NCI-H2107 treated with DMSO at 0.1 percent for 48 hours (cell line): ENCODE data around the gene SLC17A3.

Source experiments
- DNase-seq: peaks from one replicate; lab custom pipeline; 2025; ENCODE audit not compliant: unreplicated experiment; lab: John Stamatoyannopoulos, UW

The SLC17A3 gene

GRCh38 chr6:25889877-25890853 lies 16.1 kb upstream of the SLC17A3 start:
- DNase-seq, result peak; percentile 18

DNA sequence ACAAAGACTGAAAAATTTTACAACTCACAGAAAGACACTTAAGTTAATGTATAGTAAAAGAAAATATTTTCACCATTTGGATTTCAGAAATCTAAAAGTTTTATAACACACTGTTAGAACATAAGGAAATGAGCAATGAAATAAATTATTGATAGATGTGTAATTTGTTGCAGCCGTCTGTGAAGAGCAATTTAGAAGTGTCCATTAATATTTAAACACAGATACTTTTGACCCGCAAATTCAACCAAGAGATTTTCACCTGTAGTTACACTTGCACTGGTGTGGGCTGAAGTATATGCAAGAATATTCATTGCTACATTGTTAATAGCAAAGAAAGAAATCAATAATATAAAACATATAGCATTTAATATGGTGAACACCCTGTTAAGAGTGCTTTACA lies 14.6 kb upstream of the SLC17A3 start:
- DNase-seq, result no peak

- no peak for DNase-seq
These were observed 12.0 kb upstream of the SLC17A3 start for GRCh38 chr6:25886066-25886465.

GRCh38 chr6:25883991-25884390 lies 9.9 kb upstream of the SLC17A3 start:
- no peak for DNase-seq

DNA sequence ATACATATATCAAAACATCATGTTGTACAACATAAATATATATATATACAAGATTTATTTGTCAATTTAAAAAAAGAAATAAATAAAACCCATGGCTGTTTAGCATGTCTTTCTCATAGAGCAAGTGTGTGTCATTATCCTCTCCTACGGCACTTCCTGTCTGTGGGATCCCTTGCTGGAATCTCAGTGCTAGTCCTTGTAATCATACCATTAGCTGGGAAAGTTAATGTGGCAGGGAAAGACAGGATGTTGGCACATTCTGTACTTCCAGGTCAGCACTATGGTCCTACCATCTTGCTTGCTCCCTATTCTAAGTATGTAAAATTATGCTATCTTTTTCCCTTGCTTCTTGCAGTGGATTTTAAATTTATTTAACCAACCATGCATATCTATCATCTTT lies 9.5 kb upstream of the SLC17A3 start:
- no peak for DNase-seq

DNA sequence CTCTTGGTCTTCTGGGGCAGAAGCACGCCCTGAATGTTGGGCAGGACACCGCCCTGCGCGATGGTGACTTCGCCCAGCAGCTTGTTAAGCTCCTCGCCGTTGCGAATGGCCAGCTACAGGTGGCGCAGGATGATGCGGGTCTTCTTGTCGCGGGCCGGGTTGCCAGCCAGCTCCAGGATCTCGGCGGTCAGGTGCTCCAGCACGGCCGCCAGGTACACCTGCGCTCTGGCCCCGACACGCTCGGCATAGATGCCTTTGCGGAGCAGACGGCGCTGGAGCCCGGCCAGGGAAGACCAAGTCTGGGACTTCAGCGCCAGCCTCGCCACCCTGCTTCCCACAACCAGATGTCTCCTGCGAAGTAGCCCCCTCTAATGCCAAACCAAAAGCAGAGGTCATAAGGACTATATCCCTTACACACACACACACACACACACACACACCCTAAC lies 8.0 kb upstream of the SLC17A3 start:
- no peak for DNase-seq

DNA sequence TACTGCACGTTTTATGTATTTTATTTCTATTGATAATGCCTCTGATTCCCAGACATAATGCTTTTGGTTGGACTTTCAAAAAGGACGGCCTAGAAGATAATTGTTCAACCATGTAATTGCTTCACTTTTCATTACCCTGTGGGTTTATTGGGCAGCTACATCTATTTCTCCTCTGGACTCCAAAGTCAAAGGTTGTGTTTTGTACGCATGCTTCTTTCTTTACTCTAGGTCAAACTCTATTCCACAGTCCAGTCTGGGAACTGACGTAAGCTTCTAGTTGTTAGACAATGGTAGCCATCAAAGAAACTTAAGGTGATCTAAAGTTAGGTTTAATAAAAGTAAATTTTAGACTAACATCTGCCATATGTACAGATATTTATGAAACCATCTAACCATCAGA lies 6.6 kb upstream of the SLC17A3 start:
- DNase-seq, result no peak

DNA sequence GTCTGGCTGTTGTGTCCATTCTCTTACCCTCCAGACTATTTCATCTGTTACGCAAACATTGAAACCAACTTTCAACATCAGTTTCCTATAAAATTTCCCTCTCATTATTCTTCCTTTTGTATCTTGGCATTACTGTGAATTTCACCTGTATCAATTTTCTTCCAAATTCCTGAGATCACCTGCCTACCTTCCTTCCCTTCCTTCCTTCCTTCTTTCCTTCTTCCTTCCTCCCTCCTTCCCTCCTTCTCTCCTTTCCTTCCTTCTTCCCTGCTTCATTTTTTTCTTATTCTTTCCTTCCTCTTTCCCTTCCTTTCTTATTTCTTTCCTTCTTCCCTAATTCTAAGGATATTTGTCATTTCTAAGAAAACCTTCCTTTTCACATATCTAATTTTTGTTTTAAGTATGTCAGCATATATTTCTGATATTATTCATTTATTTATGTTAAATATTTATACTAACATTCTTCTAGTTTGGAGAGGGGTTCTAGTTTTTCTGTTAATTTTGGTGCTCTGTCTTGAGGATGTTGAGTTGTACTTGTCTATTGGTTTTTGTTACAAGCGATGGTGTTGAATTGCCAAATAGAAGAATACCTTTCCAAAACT lies 4.8 kb upstream of the SLC17A3 start:
- DNase-seq, result no peak

DNA sequence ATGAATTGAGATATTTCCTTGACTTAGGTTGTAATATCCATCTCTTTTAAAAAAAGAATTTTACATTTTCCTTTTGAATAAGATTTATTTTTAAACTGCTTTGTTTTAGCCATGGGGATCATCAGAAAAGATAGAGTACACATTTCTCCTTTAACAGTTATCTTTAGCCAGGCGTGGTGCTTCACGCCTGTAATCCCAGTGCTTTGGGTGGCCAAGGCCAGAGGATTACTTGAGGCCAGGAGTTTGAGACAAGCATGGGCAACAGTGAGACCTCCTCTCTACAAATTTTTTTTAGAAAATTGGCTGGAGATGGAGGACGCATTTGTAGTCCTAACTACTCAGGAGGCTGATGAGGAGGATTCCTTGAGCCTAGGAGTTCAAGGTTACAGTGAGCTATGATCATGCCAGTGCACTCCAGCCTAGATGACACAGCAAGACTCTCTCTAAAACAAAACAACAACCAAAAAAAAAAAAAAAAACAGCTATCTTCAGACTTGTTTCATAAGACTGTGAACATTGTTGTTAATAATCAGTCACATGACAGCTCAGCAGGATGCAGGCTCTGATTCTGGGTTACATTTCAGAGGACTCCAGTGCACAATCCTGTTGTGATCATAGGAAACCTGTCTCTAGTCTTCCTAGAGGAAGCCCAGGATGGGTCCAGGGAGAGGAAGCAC lies 2.0 kb upstream of the SLC17A3 start:
- DNase-seq, result no peak

DNA sequence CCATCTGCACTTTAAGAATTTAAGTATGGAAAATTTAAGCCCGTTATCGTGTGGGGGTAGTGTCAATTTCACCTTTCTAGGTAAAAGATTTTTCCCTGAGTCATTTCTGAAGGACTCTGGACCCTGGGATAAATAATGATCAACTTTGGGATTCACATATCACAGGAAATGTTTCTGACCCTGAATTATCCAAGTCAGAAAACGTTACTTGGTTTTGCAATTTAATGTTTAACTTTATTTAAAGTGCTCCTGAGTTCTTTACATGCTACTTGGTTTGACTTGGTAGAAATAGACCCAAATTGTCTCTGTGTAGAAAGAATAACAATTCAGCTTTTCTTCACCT lies 1.5 kb upstream of the SLC17A3 start:
- no peak for DNase-seq

GRCh38 chr6:25874822-25875562 lies 949 bp upstream of the SLC17A3 start:
- DNase-seq, result no peak

DNA sequence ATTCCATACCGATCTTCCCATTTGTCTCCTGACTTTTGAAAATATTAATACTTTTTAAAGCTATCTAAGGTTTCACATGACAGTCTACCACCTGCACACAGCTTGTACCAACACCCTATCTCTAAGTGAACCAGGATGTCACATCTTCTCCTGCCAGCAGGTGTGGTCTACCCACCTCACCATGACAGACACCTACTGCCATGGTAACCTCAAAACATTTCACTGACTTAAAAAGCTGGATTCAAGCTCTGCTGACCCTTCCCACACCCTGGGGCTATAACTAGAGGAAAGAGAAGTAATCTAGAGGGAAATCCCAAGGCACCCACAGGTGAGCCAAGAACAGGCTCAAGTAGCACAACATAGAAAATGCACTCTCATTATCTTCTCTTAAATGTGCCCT lies 1.2 kb downstream of the SLC17A3 start:
- no peak for DNase-seq

DNA sequence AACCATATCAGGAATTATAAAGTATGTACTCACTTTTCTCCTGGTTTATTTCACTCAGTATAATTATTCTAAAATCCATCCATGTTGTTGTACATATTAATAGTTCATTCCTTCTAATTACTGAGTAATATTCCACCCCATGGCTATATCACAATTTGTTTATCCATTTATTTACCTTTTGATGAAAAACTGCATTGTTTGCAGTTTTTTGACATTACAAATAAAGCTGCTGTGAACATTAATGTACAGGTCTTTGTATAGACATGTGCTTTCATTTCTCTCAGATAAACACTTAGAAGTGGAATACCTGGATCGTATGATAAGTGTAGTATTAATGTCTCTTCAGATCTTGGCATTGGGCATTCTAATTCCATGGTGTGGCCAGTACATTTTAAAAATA lies 4.2 kb downstream of the SLC17A3 start:
- no peak for DNase-seq

GRCh38 chr6:25868436-25869183 lies 5.4 kb downstream of the SLC17A3 start:
- DNase-seq, result no peak

GRCh38 chr6:25866011-25866410 lies 8.0 kb downstream of the SLC17A3 start:
- DNase-seq, result no peak

DNA sequence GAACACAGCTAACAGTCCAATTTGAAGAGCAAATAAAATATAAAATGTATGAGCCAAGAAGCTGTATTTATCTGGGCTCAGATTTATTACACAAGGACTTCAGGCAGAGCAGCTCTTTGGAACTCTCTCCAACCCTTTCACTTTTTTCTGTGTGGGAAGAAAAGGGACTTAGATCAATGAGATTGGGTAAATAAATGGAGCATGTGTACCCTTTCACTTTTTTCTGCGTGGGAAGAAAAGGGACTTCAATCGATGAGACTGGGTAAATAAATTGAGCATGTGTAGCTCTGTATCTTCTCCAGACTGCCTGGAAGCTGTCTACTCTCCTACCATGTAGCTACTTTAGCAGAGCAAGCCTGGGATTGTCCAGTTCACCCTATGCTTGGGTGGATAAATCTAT lies 10.7 kb downstream of the SLC17A3 start:
- DNase-seq, result no peak

DNA sequence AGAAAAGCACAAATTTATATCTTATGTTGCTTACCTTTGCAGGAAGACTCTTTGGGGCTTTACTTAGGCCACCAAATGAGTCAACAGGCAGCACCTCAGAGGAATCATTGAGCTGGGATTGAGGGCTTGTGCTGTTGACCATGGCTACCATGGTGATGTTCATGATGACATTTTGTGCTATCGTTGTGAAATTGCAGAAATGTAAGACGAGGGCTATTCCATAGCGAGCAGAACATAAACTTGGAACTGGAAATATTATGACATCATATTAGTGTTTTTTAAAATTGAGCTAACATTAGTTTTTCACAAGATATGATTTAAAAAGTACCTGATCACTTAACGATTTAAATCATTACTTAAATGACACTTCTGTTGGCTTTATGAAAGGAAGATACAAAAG lies 11.8 kb downstream of the SLC17A3 start:
- DNase-seq, result no peak

DNA sequence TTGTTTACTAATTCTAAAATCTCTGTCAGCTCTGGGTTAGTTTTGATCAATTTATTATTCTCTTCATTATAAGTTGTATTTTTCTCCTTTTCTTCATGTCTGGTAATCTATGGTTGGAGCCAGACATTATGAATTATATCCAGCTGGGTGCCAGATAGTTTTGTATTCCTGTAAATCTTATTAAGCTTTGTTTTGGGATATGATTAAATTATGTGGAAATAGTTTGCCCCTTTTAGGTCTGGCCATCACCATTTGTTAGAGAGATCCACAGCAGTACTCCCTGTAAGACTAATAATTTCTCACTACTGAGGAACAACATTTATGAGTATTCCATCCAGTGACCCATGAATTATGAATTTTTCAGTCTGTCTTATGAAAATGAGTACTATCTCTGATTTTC lies 21.3 kb downstream of the SLC17A3 start:
- no peak for DNase-seq

DNA sequence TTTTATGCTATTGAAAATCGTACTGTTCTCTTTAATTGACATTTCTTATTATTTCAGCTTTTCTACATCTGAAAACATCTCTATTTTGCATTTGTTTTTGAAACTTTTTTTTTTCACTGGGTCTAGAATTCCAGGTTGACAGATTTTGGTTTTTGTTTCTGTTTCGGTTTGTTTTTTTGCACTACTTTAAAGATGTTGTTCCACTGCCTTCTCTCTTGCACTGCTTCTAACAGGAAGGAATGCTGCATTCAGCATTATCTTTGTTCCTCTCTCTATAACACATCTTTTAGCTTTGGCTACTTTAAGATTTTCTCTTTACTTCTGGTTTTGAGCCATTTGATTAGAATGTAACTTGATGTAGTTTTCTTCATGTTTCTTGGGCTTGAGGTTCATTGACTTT lies 22.1 kb downstream of the SLC17A3 start:
- no peak for DNase-seq

GRCh38 chr6:25844518-25844917 lies 29.5 kb downstream of the SLC17A3 start:
- no peak for DNase-seq

- DNase-seq, result no peak
These were observed 31.5 kb downstream of the SLC17A3 start for GRCh38 chr6:25842526-25842925.
